ENCODE measurements around the gene ZNF609. TPM values are rescaled to one million over a fixed set of nuclear protein-coding genes. Genes with fewer than 3 reads are reported as not detected.

Gene ZNF609
- total RNA-seq, 4 donors from 2014 or later, result 10.3 to 16.5 (median 12.4) TPM

DNA sequence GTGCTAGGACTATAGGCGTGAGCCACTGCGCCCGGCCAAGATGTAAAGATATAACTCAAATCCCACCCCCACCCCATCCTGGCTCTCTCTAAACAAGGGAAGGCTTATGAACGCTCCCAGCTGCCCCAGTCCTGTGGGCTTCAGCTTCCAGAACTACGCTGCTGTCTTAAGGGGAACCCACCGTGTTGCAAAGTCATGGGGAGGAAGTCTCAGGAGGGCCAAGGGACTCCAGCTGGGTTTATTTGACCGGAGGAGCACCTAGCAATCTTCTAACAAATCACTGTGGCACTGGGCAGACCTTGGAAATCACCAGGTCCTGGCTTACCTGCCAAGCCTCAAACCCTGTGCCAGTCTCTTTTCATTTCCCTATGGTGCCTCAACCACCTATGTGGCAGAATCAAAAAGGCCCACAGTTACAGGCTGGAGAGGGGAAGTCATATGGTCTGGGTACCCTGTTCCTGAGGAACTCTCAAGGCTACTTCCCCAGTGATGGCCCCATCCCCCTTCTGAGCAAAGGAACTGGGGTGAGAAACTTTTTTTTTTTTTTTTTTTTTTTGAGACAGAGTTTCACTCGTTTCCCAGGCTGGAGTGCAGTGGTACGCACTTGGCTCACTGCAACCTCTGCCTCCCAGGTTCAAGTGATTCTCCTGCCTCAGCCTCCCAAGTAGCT, 231.7 kb downstream of the ZNF609 start:
- Histone ChIP-seq H3K27ac (peak overlapping the region; percentile 77 to 95 (median 94)), H3K27me3 (no peaks in the 10 kb centered on the region), H3K4me1 (peaks cover 86 to 88% of the 10 kb centered on the region in 2 donors), H3K4me3 (no peak overlapping the region), H3K9me3 (no peaks in the 10 kb centered on the region), H3K36me3 (peaks cover 0 to 21% of the 10 kb centered on the region in 2 donors)
- no peak for DNase-seq
- ATAC-seq, result no peak
- intact Hi-C loops (cut with DNase I; ENCODE audit: low total_unique reads), result no loop called here
- TF ChIP-seq, protein P1, sequence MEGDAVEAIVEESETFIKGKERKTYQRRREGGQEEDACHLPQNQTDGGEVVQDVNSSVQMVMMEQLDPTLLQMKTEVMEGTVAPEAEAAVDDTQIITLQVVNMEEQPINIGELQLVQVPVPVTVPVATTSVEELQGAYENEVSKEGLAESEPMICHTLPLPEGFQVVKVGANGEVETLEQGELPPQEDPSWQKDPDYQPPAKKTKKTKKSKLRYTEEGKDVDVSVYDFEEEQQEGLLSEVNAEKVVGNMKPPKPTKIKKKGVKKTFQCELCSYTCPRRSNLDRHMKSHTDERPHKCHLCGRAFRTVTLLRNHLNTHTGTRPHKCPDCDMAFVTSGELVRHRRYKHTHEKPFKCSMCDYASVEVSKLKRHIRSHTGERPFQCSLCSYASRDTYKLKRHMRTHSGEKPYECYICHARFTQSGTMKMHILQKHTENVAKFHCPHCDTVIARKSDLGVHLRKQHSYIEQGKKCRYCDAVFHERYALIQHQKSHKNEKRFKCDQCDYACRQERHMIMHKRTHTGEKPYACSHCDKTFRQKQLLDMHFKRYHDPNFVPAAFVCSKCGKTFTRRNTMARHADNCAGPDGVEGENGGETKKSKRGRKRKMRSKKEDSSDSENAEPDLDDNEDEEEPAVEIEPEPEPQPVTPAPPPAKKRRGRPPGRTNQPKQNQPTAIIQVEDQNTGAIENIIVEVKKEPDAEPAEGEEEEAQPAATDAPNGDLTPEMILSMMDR (IDR thresholded peaks at IDR 0.05 in 4 of 5, conservative IDR thresholded peaks at IDR 0.05 in 1 of 5), result no peak
- in situ Hi-C loops (cut with MboI; ENCODE audit: low sequenced_read_pairs in 4 of 4), result no loop called here

DNA sequence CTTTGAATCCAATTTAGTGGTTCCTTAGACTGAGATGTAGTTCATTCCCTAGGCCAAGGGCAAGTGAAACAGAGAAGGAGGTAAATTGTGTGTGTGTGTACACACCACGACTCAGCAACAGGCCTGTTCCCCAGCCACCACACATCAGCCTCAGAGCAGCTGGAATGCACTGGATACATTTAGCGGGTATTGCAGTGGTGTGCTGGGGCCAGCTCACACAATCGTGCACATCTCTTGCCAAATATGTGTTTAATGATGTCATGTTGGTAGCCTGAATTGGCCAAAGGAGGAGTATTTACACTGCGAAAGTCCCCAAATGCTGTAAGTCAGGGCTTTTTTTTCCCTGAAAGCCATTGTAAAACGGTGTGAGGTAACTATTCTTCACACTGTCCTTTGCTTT, 232.8 kb downstream of the ZNF609 start:
- DNase-seq (peak in 1 of 2 donors; percentile 32), ATAC-seq (peak; percentile 37 to 47)
- H3K4me3 ChIP-seq, result no peak overlapping the region
- intact Hi-C loops (cut with DNase I; ENCODE audit: low total_unique reads), result no loop called here
- TF ChIP-seq, protein P1 (IDR thresholded peaks at IDR 0.05 in 4 of 5, conservative IDR thresholded peaks at IDR 0.05 in 1 of 5), result no peak
- TF ChIP-seq POLR2A (IDR thresholded peaks at IDR 0.05), result no peak
- no peaks in the 10 kb centered on the region for H3K27me3 ChIP-seq
- in situ Hi-C loops (cut with MboI; ENCODE audit: low sequenced_read_pairs in 4 of 4), result no loop called here
- H3K4me1 ChIP-seq, result peaks cover 86 to 88% of the 10 kb centered on the region in 2 donors
- H3K9me3 ChIP-seq, result no peaks in the 10 kb centered on the region
- peak overlapping the region; percentile 77 to 95 (median 94) for H3K27ac ChIP-seq
- H3K36me3 ChIP-seq, result peaks cover 0 to 16% of the 10 kb centered on the region in 2 donors

DNA sequence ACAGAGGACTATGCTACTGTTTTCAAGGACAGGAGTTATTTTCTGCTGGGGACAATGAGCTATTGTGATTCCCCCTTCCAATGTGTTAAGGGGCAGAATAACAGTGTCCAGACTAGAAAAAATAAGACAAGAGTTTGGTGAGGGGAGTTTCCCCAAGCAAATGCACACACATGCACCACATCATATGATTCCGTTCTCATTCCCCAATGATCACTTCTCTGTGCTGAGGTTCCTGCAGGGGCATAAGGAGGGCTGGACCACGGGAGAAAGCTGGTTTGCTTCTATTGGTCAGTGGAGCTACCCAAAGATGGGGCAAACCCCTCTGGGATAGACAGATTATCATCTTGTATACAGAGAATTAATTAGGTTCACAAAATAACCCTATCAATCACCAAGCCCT, 234.4 kb downstream of the ZNF609 start:
- ATAC-seq (no peak), DNase-seq (no peak)
- no peak overlapping the region for H3K4me3 ChIP-seq
- in situ Hi-C loops (cut with MboI; ENCODE audit: low sequenced_read_pairs in 4 of 4) (no loop called here), intact Hi-C loops (cut with DNase I; ENCODE audit: low total_unique reads) (no loop called here)
- H3K36me3 ChIP-seq, result peaks cover 0 to 1% of the 10 kb centered on the region in 2 donors
- H3K4me1 ChIP-seq, result peaks cover 98 to 99% of the 10 kb centered on the region in 2 donors
- peak overlapping the region; percentile 94 to 96 (median 94) for H3K27ac ChIP-seq
- no peaks in the 10 kb centered on the region for H3K9me3 ChIP-seq
- TF ChIP-seq, protein P1 (IDR thresholded peaks at IDR 0.05 in 4 of 5, conservative IDR thresholded peaks at IDR 0.05 in 1 of 5), result no peak
- no peak for TF ChIP-seq POLR2A (IDR thresholded peaks at IDR 0.05)
- no peaks in the 10 kb centered on the region for H3K27me3 ChIP-seq

DNA sequence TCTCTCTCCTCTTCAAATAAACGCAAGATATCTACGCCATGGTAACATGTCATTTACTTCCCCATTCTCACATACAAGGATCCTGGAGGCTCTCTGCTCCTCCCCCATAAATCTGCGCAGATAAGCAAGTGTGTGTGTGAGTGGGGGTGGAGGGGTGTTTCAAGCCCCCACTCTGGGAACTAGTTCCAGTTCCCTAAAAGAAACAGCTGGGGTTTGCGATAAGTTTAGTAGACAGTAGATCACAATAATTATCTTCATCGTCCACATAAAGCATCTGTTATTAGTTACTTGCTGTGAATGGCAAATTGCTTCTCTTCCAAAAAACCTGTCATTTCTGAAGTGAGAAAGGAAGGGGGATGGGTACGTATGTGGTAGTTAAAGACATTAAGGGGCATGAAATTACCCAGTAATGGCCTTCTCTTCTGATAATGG, 235.2 kb downstream of the ZNF609 start:
- Histone ChIP-seq H3K4me1 (peaks cover 98 to 99% of the 10 kb centered on the region in 2 donors), H3K27ac (peak overlapping the region; percentile 94 to 96 (median 94)), H3K27me3 (no peaks in the 10 kb centered on the region), H3K4me3 (no peak overlapping the region), H3K36me3 (no peaks in the 10 kb centered on the region), H3K9me3 (no peaks in the 10 kb centered on the region)
- in situ Hi-C loops (cut with MboI; ENCODE audit: low sequenced_read_pairs in 4 of 4) (no loop called here), intact Hi-C loops (cut with DNase I; ENCODE audit: low total_unique reads) (no loop called here)
- DNase-seq, result no peak
- no peak for ATAC-seq
- TF ChIP-seq, protein P1 (IDR thresholded peaks at IDR 0.05 in 4 of 5, conservative IDR thresholded peaks at IDR 0.05 in 1 of 5), result no peak
- TF ChIP-seq POLR2A (IDR thresholded peaks at IDR 0.05), result no peak

Measured in gastrocnemius medialis (tissue), 4 donors.